HFFc6 (cell line): Measurements from ENCODE around the gene AMDHD1. TPM values are rescaled to one million over a fixed set of nuclear protein-coding genes. Genes with fewer than 3 reads are reported as not detected.

ENCODE experiments used
- DNase-seq: peaks from one replicate; pipeline ENCODE4 v3.0.0-alpha.2; 2018
- H3K27ac Mint-ChIP-seq: 2 replicates; pipeline ENCODE4 v1.8.0; 2020; ENCODE audit warnings: mild to moderate bottlenecking, mixed read lengths
- H3K27me3 Mint-ChIP-seq: 2 replicates; pipeline ENCODE4 v1.8.0; 2021; ENCODE audit warnings: mild to moderate bottlenecking, moderate library complexity, mixed read lengths; ENCODE audit not compliant: insufficient read depth
- H3K36me3 Mint-ChIP-seq: 2 replicates; pipeline ENCODE4 v1.8.0; 2021; ENCODE audit warnings: low read depth, mixed read lengths
- H3K4me1 Mint-ChIP-seq: 2 replicates; pipeline ENCODE4 v1.8.0; 2020; ENCODE audit warnings: low read depth, mixed read lengths
- H3K4me3 Mint-ChIP-seq: 2 replicates; pipeline ENCODE4 v1.8.0; 2020; ENCODE audit warnings: mild to moderate bottlenecking, moderate library complexity, mixed read lengths
- H3K9me3 Mint-ChIP-seq: 2 replicates; pipeline ENCODE4 v1.8.0; 2020; ENCODE audit warnings: mild to moderate bottlenecking, mixed read lengths
- total RNA-seq, 6 experiments: library from RNA; stranded (reverse); fragmentation: NEBNext Ultra II Directional; extraction: Animal tissue kit (Norgen Biotek cat#: 25700); gene quantifications; 2 replicates in 1 of 6; 3 replicates in 5 of 6; pipeline ENCODE4 v1.2.3, GENCODE V29; 2021
- TF ChIP-seq, protein P1 (sequence below): fragments of 200-600 bp; sonication (generic); IDR thresholded peaks from 2 replicates; pipeline ENCODE4 v1.5.0; 2021; ENCODE audit warnings: antibody characterized with exemption, mild to moderate bottlenecking

Gene AMDHD1
- total RNA-seq, 6 experiments from 2014 or later: 0.09 to 0.52 TPM; not detected in 4

DNA sequence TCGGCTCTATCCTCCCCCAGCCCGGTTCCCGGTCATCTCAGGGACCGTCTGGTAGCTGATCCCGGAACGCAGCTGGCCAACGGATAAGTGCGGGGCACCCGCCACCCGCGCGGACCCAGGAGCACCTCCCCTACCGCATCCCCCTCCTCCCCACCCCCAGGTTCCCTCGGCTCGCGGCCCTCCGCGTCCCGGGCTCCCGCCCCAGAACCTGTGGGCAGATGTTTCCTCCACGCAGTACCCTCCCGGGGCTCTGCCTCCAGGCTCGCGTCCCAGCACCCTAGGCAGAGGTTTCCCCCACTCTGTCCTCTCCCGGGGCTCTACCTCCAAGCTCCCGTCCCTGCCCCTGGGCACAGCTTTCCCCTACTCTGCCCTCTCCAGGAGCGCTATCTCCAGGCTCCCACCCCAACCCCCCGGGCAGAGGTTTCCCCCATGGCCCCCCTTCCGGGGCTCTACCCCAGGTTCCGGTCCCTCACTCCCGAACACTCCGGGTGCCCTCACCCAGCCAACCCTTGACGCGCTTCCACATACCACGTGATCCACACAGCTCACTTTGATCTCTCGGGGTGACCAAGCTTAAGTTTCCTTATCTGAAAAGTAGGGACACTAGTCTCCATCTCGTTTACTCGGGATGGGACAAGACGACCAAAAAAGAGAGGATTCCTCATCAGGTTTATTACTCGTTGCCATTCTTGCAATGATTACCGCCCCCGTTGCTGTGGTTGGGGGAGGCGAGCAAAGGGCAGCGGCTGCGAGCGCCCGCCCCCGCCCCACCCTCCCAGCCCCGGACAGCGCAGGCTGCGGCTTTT is 404 bp upstream of the AMDHD1 start, which contains the start of gene CCDC38:
Gene CCDC38 (minus strand): TSS at position 91 of the 806 bp plus-strand sequence. CDS start 6,105 bp downstream, outside the sequence.
- Mint-ChIP-seq H3K27ac (no peak within 1 kb of the TSS), H3K9me3 (no peaks in the 10 kb centered on the region), H3K36me3 (no peaks in the 10 kb centered on the region), H3K4me1 (peaks cover 5% of the 10 kb centered on the region; the same call in 1 of the 2 replicates), H3K4me3 (peak within 1 kb of the TSS; percentile 89), H3K27me3 (peaks cover 6% of the 10 kb centered on the region)
- TF ChIP-seq, protein P1, sequence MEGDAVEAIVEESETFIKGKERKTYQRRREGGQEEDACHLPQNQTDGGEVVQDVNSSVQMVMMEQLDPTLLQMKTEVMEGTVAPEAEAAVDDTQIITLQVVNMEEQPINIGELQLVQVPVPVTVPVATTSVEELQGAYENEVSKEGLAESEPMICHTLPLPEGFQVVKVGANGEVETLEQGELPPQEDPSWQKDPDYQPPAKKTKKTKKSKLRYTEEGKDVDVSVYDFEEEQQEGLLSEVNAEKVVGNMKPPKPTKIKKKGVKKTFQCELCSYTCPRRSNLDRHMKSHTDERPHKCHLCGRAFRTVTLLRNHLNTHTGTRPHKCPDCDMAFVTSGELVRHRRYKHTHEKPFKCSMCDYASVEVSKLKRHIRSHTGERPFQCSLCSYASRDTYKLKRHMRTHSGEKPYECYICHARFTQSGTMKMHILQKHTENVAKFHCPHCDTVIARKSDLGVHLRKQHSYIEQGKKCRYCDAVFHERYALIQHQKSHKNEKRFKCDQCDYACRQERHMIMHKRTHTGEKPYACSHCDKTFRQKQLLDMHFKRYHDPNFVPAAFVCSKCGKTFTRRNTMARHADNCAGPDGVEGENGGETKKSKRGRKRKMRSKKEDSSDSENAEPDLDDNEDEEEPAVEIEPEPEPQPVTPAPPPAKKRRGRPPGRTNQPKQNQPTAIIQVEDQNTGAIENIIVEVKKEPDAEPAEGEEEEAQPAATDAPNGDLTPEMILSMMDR: no peak
- peak; percentile 51 for DNase-seq

- no peak for DNase-seq
- H3K9me3 Mint-ChIP-seq: no peaks in the 10 kb centered on the region
- no peak overlapping the region for H3K27ac Mint-ChIP-seq
- no peaks in the 10 kb centered on the region for H3K36me3 Mint-ChIP-seq
- H3K4me1 Mint-ChIP-seq: peaks cover 5% of the 10 kb centered on the region; the same call in 1 of the 2 replicates
- TF ChIP-seq, protein P1: no peak
- H3K27me3 Mint-ChIP-seq: peaks cover 6% of the 10 kb centered on the region
- no peak overlapping the region for H3K4me3 Mint-ChIP-seq
Measured at GRCh38 chr12:95944108-95944704, 1.1 kb downstream of the AMDHD1 start.

- peaks cover 6% of the 10 kb centered on the region for H3K27me3 Mint-ChIP-seq
- TF ChIP-seq, protein P1: no peak
- no peak overlapping the region for H3K4me3 Mint-ChIP-seq
- H3K36me3 Mint-ChIP-seq: no peaks in the 10 kb centered on the region
- H3K4me1 Mint-ChIP-seq: no peaks in the 10 kb centered on the region
- no peaks in the 10 kb centered on the region for H3K9me3 Mint-ChIP-seq
- no peak for DNase-seq
- H3K27ac Mint-ChIP-seq: no peak overlapping the region
Measured at GRCh38 chr12:95949477-95950206, 6.5 kb downstream of the AMDHD1 start.

DNA sequence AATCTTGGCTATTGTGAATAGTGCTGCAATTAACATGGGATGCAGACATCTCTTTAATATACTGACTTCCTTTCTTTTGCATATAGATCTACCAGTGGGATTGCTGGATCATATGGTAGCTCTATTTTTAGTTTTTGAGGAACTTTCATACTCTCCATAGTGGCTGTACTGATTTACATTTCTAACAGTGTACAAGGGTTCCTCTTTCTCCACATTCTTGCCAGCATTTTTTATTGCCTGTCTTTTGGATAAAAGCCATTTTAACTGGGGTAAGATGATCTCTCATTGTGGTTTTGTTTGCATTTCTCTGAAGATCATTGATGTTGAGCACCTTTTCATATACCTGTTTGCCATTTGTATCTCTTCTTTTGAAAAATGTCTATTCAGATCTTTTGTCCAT is 8.4 kb downstream of the AMDHD1 start:
- H3K4me1 Mint-ChIP-seq: no peaks in the 10 kb centered on the region
- peaks cover 3% of the 10 kb centered on the region for H3K27me3 Mint-ChIP-seq
- no peak overlapping the region for H3K27ac Mint-ChIP-seq
- no peaks in the 10 kb centered on the region for H3K36me3 Mint-ChIP-seq
- TF ChIP-seq, protein P1: no peak
- no peaks in the 10 kb centered on the region for H3K9me3 Mint-ChIP-seq
- no peak for DNase-seq
- no peak overlapping the region for H3K4me3 Mint-ChIP-seq

- Mint-ChIP-seq H3K9me3 (no peaks in the 10 kb centered on the region), H3K4me3 (no peak overlapping the region), H3K27ac (no peak overlapping the region), H3K36me3 (no peaks in the 10 kb centered on the region), H3K27me3 (peaks cover 3% of the 10 kb centered on the region), H3K4me1 (no peaks in the 10 kb centered on the region)
- TF ChIP-seq, protein P1: no peak
- DNase-seq: no peak
Measured at GRCh38 chr12:95953000-95953399, 9.9 kb downstream of the AMDHD1 start.
